ENCODE results near the gene SNX22.
"Not testable (repeated sequence)": the region's sequence is repeated elsewhere in the genome, so short reads cannot be mapped to it uniquely, and the experiment has no call there.

SNX22 gene

GRCh38 chr15:64151727-64152506 is at the start of gene SNX22:
TSS of gene SNX22 (plus strand) at chr15:64151731. CDS start at chr15:64151776, 45 bp downstream.
- DNase-seq, result peak in 3 of 10 donors; percentile 39 to 89 (median 86)
- intact Hi-C loops (cut with DNase I), result loop anchor here (5.0 to 10.0 kb wide), 2 partner anchors 55 to 537 kb away; partner anchors contain the start of gene SNX1

GRCh38 chr15:64102497-64102896 is 49.0 kb upstream of the SNX22 start:
- intact Hi-C loops (cut with DNase I), result no loop called here
- DNase-seq, result no peak

GRCh38 chr15:64105113-64105704 is 46.3 kb upstream of the SNX22 start:
- intact Hi-C loops (cut with DNase I), result no loop called here
- DNase-seq, result no peak

GRCh38 chr15:64107337-64107736 is 44.2 kb upstream of the SNX22 start:
- DNase-seq, result no peak
- intact Hi-C loops (cut with DNase I), result no loop called here

GRCh38 chr15:64110108-64110701 is 41.3 kb upstream of the SNX22 start:
- intact Hi-C loops (cut with DNase I); DNase-seq: not testable (repeated sequence)

DNA sequence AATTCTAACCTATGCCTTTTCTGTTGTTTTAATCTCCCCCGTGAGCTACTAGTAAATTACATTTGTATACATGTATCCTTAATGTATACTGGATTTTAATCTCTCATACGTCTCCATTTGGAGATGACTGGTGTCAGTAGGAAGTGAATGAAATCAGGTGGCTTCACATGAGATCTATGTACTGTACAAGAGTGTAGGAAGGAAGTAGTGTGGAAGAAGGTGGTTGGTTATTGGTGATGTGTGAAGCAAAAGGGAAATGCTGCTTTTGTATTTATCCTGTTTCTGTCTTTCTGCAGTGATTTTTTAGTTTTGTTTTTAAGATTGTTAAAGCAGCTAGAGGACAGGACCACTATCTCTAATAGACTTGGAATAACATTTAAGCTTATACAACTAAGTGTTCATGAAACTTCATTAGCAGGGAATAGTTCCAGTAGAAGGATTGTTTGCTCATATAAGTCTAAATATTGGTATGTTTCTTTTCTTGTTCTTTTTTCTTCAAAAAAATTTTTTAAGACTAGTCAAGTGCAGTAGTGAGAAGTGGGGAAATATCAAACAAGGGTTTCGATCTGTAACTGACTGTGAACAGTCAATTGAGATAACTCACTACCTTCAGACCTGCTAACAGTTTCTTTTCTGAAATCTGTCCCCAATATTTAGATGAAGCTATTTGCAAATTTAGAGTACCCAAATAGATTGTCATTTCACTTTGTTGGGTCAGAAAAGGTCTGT is 40.4 kb upstream of the SNX22 start:
- no peak for DNase-seq
- intact Hi-C loops (cut with DNase I), result no loop called here

DNA sequence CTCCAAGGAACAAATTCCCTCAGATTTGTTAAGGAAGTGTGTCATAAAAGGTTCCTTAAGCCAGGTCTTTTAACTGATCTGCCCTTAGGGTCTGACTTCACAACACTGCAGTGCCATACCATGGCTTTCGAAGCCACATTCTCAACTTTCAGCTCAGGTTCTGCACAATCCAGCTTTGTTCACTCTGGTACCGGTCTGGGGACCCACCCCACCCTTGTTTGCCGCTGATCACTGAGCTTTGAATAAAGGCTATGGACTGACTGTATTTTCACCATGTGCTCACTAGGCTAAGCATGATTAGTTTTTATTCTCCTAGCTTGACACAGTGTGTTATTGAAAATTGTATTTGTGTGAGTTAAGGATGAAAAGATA is 39.9 kb upstream of the SNX22 start:
- intact Hi-C loops (cut with DNase I), result no loop called here
- no peak for DNase-seq

DNA sequence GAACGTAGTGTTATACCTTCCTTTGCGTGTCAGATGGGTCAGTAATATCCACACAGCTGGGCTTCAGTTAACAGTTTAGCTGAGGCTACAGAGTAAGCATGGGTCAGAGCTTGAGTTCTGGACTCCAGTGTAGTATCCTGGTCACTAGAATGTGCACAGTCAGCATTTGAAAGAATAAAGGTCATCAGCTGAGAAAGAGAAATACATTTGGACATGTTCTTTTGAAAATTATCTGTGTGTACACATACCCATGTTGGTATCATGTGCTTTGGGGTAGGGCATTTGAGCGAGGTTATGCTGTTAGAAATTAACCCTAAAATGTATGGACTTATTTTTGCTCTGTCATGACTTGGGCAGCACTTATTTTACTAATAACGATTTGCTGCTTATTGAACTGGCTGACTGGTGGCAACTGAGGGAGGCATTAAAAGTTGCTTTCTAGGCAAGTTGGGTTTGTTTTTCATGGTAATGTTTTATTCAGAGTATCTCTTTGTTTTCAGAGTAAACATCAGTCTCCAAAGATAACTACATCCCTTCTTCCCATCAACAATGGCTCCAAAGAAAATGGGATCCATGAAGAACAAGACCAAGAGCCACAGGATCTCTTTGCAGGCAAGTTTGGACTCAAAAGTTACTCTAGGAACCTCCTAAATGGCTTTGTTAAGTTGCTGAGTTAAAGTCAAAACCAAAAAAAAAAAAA is 39.3 kb upstream of the SNX22 start:
- DNase-seq, result no peak
- intact Hi-C loops (cut with DNase I), result no loop called here

DNA sequence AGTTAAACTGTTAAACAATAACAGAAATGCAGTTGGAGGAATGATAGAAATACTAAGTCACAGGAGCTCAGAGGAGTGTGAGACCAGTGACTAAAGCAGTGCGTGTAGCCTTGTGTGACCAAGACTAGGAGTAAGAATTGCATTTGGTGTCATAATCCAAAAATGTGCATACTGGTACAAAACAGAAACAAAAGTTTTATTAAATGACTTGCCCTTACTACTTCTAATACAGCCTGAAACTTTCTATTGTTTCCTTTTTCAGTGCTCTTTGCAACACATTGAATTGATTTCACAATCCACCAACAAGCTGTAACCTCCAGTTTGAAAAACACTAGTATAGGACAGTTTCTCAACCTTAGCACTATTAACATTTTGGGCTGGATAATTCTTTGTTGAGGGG is 38.6 kb upstream of the SNX22 start:
- no peak for DNase-seq
- intact Hi-C loops (cut with DNase I), result no loop called here

DNA sequence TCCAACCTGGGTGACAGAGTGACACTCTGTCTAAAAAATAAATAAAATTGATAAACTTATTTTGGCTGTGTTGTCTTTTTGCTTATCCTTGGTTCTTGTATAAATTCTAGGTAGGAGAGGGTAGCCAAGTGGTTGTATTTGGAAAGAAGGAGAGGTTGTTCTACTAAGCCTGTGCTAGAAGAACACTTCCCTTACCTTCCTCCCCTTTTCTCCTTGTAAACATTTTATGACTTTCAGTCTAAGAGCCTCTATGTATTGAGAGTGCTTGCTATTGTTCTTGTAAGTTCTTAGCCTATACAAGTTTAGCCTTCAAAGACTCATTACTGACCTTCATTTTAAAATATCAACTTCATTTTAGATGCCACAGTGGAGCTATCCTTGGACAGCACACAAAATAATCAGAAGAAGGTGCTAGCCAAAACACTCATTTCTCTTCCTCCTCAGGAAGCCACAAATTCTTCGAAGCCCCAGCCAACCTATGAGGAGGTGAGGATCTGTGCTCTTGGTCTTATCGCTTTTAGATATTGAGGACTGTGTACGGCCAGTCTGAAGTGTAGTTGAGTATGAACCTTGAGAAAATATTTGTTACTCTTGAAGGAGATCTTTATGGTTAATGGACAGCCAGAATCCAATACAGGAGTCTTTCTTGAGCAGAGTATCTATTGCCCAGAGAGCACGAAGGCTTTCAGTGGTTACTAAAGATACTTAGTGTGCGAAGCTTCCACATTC is 33.6 kb upstream of the SNX22 start:
- intact Hi-C loops (cut with DNase I), result no loop called here

DNA sequence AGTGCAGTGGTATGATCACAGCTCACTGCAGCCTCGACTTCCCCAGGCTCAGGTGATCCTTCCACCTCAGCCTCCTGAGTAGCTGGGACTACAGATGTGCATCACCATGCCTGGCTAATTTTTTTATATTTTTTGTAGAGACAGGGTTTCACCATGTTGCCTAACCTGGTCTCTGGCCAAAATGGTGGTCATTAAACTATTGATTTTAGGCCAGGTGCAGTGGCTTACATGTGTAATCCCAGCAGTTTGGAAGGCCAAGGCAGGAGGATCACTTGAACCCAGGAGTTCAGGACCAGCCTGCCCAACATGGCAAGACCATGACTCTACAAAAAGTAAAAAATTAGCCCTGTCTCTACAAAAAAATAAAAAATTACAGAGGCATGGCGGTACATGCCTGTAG is 31.2 kb upstream of the SNX22 start:
- intact Hi-C loops (cut with DNase I); DNase-seq: not testable (repeated sequence)

More for the DNA sequence above, 33.6 kb upstream of the SNX22 start:
- no peak for DNase-seq

- DNase-seq, result no peak
- intact Hi-C loops (cut with DNase I), result no loop called here
Observed at GRCh38 chr15:64121614-64122013, 29.9 kb upstream of the SNX22 start.

- intact Hi-C loops (cut with DNase I), result no loop called here
- DNase-seq, result peak in 1 of 10 donors; percentile 29
Observed at GRCh38 chr15:64122444-64122843, 29.1 kb upstream of the SNX22 start.

- DNase-seq, result peak in 8 of 10 donors; percentile 58 to 96 (median 78)
- intact Hi-C loops (cut with DNase I), result no loop called here
Observed at GRCh38 chr15:64122936-64123351, 28.6 kb upstream of the SNX22 start.

GRCh38 chr15:64125978-64126377 is 25.6 kb upstream of the SNX22 start:
- DNase-seq, result no peak
- intact Hi-C loops (cut with DNase I), result no loop called here

DNA sequence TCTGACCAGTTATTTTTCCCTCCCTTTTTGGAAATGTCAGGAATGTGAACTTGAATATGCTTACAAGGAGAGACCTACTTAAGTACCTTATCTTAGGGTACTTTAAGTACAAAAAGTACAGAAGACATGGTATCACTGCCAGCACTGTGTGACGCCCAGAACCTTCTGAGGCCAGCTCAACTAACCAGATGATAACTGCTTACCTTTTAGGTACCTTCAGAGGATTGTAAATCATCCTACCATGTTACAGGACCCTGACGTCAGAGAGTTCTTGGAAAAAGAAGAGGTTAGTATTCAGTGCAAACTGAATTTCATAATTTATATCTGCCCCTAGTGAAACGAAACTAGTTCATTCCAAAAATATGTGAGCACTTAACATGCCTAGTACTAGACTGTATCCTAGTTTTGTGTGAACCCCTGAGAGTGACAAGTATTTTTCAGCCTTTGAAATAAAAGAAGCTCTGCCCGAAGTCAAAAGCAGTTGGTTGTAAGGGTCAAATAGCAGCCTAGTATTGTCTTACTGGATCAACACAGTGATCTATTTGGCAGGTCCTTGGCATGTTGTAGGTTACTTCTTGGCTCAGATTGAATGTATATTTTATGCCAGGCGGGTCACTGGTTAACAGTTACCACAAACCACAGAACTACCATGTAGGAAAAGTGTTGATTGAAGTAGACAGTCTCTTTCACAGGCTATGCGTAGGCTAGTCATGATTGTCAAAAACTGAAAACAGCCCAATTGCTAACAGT is 23.8 kb upstream of the SNX22 start:
- intact Hi-C loops (cut with DNase I), result no loop called here
- no peak for DNase-seq

DNA sequence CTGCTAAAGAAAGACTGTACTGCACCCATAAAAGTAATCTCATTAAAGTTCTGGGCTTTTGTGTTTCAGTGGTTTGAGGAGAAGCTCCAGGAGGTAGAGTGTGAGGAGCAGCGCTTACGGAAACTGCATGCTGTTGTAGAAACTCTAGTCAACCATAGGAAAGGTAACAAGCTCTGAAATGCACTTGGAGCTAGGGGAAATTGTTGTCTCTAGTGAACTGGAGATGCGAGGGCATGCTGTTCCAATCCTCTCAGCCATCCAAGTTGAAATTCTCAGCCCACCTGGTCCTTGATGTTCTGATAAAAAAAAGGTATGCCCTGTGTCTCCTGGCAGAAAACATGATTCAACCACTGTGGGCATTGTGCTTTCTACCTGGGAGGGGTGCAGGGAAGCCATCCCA is 21.4 kb upstream of the SNX22 start:
- no peak for DNase-seq
- intact Hi-C loops (cut with DNase I), result no loop called here

DNA sequence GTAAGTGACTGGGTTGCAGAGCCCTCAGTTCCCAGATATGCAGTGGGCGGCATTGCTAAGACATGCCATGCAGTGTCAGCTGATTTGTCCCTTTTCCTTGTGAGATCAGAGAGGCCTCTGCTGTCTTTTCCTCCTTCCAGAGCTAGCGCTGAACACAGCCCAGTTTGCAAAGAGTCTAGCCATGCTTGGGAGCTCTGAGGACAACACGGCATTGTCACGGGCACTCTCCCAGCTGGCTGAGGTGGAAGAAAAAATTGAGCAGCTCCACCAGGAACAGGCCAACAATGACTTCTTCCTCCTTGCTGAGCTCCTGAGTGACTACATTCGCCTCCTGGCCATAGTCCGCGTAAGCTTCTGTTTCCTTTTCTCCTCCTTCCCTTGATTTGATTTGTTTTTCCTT is 20.0 kb upstream of the SNX22 start:
- intact Hi-C loops (cut with DNase I), result no loop called here

GRCh38 chr15:64132217-64132616 is 19.3 kb upstream of the SNX22 start:
- DNase-seq, result no peak
- intact Hi-C loops (cut with DNase I), result no loop called here

More for the DNA sequence above, 20.0 kb upstream of the SNX22 start:
- peak in 2 of 10 donors; percentile 52 to 59 for DNase-seq
